Measurements from ENCODE around the gene TMEM38A.
"Not testable (repeated sequence)": the region's sequence is repeated elsewhere in the genome, so short reads cannot be mapped to it uniquely, and the experiment has no call there.

TMEM38A gene

DNA sequence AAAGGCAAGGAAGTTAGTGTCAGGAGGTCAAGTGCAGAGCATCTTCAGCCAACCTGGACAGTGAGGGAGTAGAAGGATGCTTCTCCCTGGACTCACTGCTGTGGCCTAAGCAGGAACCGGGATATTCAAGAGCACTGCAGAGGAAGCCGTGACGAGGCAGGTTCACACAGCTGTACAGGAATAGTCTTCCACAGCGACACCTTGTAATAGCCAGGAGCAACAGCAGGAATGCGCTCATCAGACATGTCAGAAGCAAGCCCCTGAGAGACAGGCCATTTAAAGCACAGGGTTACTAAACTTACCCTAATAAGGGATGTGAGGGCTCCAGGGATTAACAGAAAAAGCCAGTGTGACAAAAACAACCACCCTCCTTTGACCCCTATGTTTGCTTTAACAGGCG lies 29.5 kb upstream of the TMEM38A start:
- in situ Hi-C loops (cut with HindIII; ENCODE audit: low sequenced_read_pairs), result no loop called here

DNA sequence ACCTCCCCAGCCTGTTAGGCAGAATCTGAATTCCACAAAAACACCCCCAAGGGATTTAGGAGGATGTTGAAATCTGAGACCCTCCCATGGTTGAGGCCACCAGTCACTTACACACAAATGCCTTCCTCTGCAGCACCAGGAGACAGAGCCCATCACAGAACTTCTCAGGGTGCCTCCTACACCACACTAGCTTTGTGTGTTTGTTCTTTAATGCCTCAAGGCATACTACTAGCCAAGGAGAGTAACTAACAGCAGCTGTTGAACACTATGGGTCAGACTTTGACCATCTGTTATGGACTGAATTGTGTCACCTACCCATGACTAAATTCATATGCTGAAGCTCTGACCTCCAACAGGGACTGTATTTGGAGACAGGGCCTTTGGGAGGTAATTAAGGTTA lies 23.4 kb upstream of the TMEM38A start:
- in situ Hi-C loops (cut with HindIII; ENCODE audit: low sequenced_read_pairs), result no loop called here

DNA sequence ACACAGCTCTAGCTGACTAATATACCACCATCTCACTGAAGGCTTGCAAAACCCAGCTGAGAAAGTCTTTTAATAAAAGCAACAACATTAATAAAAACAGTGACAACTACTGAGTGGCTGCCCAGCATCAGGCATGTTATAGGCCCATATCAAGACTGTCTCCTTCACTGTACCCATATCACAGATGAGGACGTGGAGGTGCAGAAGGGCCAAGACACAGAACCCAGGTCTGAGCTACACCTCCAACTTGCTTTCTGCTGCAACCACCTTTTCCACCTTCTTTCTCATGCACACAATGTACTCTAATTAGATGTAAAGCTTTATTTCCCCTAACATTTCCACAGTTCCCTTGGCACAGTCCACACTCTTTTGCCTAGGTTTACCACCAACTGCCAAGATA lies 22.3 kb upstream of the TMEM38A start:
- in situ Hi-C loops (cut with HindIII; ENCODE audit: low sequenced_read_pairs), result no loop called here

DNA sequence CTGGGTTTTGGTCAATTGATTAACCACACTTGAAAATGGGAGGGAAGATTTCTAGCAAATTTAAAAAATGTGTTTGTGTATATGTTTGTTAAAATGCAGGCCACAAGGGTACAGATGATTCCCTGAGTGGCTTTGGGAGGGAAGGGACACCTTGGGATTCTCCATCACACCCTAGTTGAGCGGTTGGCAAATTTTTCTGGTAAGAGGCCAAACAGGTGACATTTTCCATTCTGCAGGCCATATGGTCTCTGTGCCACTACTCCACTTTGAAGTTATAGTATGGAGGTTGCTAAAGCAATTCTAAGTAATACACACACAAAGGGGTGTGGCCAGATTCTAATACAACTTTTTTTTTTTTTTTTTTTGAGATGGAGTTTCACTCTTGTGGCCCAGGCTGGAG lies 20.0 kb upstream of the TMEM38A start:
- in situ Hi-C loops (cut with HindIII; ENCODE audit: low sequenced_read_pairs), result no loop called here

DNA sequence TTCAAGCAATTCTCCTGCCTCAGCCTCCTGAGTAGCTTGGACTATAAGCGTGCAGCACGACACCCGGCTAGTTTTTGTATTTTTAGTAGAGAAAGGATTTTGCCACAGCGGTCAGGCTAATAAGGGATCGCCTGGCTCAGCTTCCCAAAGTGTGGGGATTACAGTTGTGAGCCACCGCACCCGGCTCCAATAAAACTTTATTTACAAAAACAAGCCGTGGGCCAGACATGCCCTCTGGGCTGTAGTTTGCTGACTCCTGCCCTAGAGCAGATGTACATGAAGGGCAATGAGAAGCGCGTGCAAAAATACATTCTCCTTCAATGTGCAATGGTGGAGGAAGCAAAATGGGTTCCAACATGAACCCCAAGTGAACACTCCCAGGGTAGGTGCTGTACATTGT lies 19.2 kb upstream of the TMEM38A start:
- in situ Hi-C loops (cut with HindIII; ENCODE audit: low sequenced_read_pairs), result no loop called here

DNA sequence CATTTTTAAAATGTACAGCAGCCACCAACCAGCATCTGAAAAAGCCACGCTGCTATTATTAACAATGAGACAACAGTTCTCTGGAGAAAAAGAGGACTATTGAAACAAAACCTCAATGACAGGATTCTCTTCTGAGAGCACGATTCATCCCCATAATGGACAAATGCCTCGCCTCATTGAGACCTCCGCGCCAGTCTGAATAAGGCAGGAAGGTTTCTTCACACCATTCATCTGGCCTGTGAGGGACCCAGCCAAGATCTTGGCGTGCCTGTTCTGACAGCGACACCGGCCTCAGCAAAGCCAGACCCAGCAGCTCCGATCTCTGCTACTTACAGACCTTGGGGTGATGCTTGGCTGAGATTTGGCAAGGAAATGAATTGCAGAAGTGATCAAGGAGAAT lies 15.8 kb upstream of the TMEM38A start:
- in situ Hi-C loops (cut with HindIII; ENCODE audit: low sequenced_read_pairs), result no loop called here

DNA sequence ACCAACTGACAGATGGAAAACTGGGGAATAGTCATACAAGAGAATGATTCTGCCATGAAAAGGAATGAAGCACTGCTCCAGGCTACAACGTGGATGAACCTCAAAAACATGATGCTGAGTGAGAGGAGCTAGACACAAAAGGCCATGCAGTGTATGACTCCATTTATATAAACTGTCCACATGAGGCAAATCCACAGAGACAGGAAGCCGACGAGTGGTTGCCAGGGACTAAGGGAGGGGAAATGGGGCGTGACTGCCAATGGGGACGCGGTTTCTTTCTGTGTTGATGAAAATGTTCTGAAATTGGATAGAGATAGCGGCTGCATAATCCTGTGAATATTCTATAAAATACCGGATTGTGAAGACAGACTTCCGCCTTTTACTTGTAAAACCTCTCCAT lies 11.2 kb upstream of the TMEM38A start:
- in situ Hi-C loops (cut with HindIII; ENCODE audit: low sequenced_read_pairs), result no loop called here

DNA sequence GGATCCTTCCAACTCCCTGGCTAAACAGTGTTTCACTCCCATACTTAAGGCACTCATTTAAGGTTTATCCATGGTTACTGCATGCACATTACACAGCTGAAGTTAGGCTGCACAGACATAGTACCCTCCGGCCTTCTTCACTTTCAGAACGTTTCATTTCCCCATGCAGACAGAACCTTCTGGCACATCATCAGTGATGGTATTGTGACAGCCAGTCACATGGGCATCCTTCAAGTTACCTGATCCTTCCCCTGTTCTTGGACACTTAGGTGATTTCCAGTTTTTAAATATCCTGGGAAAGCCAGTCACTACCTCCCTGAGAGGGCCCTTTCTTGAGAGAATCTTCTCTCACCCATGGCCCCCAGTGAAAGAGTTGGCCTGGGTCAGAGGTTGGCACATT lies 10.1 kb upstream of the TMEM38A start:
- in situ Hi-C loops (cut with HindIII; ENCODE audit: low sequenced_read_pairs), result no loop called here

DNA sequence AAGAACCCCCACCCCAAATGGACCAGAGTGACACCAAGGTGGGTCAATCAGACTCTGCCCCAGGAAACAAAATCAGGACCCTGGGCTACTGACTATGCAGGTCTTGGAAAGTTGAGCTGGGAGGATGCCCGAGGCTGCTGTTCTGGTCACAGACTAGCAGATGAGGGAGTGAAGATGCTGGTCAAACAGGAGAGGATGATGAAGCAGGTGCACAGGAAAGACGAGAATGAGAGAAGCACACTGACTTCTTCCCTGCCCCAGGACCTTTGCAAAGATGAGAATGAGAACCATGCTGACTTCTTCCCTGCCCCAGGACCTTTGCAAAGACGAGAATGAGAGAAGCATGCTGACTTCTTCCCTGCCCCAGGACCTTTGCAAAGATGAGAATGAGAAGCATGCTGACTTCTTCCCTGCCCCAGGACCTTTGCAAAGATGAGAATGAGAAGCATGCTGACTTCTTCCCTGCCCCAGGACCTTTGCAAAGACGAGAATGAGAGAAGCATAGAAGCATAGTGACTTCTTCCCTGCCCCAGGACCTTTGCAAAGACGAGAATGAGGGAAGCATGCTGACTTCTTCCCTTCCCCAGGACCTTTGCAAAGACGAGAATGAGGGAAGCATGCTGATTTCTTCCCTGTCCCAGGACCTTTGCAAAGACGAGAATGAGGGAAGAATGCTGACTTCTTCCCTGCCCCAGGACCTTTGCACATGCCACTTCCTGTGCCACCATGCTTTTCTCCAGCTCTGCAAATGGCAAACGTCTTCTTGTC lies 9.3 kb upstream of the TMEM38A start:
- in situ Hi-C loops (cut with HindIII; ENCODE audit: low sequenced_read_pairs), result not testable (repeated sequence)

DNA sequence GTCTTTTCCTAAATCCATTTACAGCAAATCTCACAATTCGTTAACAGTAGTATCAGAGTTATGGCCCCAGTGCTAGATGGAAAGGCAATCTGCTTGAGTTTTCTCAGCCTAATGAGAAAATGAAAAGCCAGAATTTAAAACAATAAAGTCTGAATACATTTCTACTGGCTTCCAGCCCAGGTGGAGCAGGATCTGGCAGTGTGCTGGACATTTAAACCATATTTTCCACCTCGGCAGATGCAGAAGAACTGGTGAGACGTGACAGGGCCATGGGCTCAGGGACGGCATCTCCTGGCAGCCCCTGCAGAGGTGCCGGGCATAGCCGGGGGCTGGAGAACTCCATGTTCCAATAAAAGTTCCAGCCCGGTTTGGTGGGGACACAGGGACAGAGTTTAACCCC lies 8.1 kb upstream of the TMEM38A start:
- in situ Hi-C loops (cut with HindIII; ENCODE audit: low sequenced_read_pairs), result no loop called here

DNA sequence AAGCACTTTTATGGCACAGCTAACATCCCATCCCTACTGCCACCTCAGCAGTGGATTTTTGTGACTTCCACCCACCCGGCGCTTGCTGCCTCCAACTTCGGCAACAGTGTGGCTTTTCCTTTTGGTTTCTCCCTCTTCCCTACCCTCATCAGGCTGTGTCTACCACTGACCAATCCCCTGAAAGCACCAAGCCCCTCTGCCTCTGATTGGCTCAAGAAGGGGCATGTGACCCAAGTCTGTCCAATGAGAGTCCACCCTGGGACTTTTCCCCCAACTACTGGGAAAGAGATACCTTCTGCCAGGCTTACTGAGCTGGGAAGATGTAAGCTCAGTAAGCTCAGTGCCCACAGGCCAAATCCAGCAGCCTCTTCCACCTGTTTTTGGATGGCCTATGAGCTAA lies 6.8 kb upstream of the TMEM38A start:
- in situ Hi-C loops (cut with HindIII; ENCODE audit: low sequenced_read_pairs), result no loop called here

DNA sequence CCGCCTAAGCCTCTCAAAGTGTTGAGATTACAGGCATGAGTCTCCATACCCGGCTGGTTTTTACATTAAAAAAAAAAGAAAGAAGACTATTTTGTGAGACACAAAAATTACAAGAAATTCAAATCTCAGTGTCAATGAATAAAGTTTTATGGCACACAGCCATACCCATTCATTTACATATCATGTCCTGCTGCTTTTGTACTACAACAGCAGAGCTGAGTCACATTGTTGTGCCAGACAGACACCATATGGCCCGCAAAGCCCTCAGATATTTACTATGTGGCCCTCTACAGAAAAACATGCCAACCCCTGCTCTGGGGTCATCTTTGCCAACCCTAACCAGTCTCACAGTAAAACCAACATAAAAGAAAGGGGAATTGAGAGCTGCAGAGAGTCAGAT lies 6.3 kb upstream of the TMEM38A start:
- in situ Hi-C loops (cut with HindIII; ENCODE audit: low sequenced_read_pairs), result no loop called here

DNA sequence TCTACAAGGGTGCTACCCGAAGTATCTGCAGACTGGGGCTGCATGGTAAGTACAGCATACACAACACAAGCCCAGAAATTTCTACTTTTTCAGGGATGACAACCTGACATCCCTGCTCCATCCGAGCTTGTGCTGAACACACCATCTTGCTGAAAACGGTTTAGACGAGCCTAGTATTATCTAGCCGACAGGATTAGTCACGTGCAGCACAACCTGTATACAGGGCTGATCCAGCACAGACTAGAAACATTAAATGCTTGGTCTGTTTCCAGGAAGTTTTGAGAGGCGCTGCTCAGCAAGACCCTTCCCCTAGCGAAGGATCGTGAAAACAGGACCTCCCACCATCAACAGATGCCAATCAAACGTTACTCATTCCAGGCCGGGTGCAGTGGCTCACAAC lies 5.2 kb upstream of the TMEM38A start:
- in situ Hi-C loops (cut with HindIII; ENCODE audit: low sequenced_read_pairs), result no loop called here

DNA sequence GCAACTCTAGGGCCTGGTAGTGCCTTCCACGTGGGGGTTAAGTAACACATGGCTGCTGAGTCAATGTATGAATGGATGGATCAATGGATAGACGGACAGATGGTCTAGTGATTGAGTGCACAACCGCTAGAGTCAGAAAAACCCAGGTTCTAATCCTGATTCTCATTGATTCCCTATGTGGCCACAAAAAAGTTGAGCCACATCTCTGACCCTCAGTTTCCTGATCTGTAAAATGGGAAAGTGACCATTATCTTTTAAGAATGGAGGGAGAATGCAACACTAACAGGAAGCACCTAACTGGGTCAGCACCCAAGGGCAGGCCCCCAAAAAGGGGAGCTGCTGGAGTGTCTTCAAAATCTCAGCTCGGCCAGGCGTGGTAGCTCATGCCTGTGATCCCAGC lies 3.6 kb upstream of the TMEM38A start:
- in situ Hi-C loops (cut with HindIII; ENCODE audit: low sequenced_read_pairs), result no loop called here

DNA sequence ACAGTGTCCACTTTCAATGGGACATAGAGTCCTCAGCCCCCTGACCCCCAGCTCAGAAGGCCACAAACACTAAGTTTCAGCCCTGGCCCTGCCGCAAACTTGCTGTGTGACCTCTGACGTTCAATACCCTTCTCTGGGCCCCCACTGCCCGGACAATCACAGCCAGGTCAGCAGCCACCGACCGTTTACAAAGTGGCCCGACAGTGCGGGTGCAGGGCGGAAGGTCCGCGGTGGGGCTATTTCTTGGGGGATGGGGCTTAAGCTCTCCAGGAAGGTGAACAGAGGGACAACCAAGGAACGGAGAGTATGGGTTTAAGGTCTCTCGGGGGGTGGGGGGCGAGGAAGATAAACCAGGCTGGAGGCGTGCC lies 1.5 kb upstream of the TMEM38A start:
- in situ Hi-C loops (cut with HindIII; ENCODE audit: low sequenced_read_pairs), result no loop called here

DNA sequence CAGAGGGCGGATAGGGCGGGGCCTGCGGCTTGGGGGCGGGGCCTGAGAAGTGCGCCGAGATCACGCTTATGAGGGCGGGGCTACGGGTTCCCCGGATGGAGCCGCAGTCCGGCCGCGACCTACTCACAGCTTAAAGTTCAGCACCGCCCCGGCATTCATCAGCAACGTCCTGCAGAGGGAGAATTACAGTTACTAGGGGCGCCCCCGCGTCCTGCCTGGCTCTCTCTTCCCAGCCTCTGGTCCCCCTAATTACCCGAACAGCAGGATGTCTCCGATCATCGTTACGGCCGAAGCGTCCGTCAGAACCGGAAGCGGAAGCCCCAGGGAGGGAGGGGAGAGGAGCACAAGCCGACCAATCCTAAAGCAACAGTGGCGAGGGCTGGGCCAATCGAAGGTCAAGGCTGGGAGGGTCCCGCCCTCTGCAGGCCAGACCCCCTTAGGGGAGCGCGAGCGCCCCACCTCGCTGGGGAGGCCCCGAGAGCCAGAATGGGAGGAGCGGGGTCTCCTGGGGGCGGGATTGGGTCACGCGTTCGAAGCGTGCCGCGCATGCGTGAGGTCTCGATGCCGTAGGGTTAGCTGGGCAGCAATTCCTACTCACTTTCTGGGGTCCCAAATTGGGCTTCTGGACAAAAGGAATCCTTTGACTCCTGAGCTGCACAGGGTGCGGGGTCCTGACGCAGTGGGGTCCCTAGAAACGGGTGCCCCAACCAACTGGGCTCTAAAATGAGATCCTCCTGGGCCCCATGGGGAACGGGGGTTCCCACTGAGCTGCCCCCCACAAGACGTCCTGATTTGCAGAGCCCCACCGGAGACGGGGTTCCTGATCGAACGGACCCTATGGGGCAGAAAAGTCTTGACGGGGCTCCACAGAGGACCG lies 869 bp upstream of the TMEM38A start, which contains the start of gene SMIM7:
TSS of gene SMIM7 (minus strand) at position 313 of the 877 bp plus-strand sequence. CDS start at position 279, 34 bp downstream.
- in situ Hi-C loops (cut with HindIII; ENCODE audit: low sequenced_read_pairs), result no loop called here

DNA sequence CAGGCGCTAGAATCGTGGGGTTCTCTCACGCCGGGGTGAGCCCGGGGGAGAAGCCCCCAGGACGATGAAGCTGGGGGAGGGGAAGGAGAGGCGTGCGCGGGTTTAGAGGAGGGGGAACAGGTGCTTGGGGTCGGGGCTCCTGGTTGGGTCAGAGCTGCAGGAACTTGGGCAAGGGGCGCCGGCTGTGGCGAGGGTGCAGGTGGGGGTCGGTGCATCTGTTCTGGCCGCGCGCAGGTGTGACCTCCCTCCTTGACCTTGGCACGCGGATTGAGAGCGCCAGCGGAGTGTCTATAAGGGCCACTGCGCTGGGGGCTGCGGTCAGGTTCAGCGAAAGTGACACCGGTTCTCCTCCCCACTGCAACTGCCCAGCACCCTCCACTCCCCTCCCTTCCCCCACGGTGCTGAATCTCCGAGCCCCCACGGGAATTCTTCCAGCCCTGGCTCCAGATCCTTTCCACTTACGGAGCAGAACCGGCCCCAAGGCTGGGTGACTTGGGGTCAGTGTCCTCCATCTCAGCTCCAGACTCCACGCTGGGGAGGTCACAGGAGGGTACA lies 618 bp downstream of the TMEM38A start:
- in situ Hi-C loops (cut with HindIII; ENCODE audit: low sequenced_read_pairs), result no loop called here

DNA sequence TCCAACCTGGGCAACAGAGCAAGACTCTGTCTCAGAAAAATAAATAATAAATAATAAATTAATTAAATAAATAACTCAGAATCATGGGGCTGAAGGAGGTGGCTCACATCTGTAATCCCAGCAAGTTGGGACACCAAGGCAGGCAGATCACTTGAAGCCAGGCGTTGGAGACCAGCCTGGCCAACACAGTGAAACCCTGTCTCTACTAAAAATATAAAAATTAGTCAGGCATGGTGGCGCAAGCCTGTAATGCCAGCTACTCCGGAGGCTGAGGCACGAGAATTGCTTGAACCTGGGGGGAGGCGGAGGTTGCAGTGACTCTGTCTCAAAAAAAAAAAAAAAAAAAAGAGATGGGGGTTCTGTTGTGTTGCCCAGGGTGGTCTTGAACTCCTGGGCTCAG lies 7.2 kb downstream of the TMEM38A start:
- in situ Hi-C loops (cut with HindIII; ENCODE audit: low sequenced_read_pairs), result no loop called here

DNA sequence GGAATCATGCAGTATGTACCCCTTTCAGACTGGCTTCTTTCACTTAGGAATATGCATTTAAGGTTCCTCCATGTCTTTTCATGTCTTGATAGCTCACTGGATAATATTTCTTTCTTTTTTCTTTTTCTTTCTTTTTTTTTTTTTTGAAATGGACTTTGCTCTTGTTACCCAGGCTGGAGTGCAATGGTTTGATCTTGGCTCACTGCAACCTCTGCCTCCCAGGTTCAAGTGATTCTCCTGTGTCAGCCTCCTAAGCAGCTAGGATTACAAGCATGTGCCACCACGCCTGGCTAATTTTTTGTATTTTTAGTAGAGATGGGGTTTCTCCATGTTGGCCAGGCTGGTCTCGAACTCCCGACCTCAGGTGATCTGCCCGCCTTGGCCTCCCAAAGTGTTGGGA lies 7.8 kb downstream of the TMEM38A start:
- in situ Hi-C loops (cut with HindIII; ENCODE audit: low sequenced_read_pairs), result not testable (repeated sequence)

DNA sequence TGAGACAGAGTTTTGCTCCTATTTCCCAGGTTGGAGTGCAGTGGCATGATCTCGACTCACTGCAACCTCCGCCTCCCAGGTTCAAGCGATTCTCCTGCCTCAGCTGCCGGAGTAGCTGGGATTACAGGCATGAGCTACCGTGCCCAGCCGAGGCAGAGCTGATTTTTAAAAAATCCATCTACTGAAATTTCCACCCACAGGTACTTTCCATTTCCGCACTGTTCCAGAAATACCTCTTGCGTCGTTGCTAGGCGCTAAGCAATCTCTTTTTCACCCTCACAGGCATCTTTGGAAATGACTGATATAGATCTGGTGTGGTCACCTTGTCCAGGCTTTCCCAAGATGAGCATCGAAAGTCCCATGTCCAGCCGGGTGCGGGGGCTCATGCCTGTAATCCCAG lies 9.4 kb downstream of the TMEM38A start:
- in situ Hi-C loops (cut with HindIII; ENCODE audit: low sequenced_read_pairs), result no loop called here

DNA sequence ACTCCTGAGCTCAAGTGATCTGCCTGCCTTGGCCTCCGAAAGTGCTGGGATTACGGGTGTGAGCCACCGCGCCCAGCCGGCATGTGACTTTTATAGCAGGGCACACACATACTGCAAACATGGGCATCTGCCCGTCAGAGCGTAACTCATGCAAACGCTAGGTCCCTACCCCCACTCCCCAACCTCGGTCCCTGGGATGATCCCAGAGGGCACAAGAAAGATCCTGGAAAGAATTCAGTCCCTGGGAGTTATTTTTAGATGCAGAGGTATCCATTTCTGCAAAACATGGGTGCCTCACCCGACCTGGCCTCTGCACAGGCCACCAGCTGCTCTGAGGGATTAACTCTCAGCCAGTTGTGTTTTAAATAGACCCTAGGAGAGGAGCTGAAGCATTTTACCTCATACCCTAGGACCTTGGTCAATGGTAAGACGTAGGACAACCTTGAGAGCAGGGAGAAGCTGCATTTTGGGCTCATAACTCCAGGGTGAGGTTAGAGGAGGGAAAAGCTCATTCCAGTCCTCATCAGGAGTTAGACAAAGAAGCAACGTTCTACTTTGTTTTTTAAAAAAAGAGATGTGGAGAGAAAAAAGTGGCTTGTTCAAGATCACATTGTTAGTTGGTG lies 10.8 kb downstream of the TMEM38A start:
- in situ Hi-C loops (cut with HindIII; ENCODE audit: low sequenced_read_pairs), result no loop called here

DNA sequence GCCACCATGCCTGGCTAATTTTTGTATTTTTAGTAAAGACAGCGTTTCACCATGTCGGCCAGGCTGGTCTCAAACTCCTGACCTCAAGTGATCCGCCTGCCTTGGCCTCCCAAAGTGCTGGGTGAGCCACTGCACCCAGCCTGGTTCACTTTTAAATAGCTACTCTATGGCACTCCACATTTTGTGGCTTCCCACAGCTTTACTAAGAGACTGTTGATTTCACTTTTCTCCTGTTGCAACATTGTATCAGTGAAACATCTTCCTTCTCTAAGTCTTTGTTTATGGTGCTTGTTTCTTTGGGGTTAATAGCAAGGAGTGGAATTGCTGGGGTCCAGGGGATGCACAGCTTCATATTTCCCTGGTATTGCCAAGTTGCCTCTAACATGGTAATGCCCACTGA lies 12.3 kb downstream of the TMEM38A start:
- in situ Hi-C loops (cut with HindIII; ENCODE audit: low sequenced_read_pairs), result no loop called here

All from endothelial cell of hepatic sinusoid (primary cell).